MM.1S (cell line): ENCODE measurements around the gene CCL19.

ENCODE experiments used
- DNase-seq: peaks from one replicate; pipeline ENCODE4 v3.0.0-alpha.2; 2015
- H2AFZ ChIP-seq: fragments of 300-600 bp; sonication (generic); 2 replicates; pipeline ENCODE4 v1.6.0; 2016; ENCODE audit warnings: antibody characterized with exemption, low read length
- H3F3A ChIP-seq: fragments of 300-600 bp; sonication (generic); 2 replicates; pipeline ENCODE4 v1.6.1; 2016; ENCODE audit warnings: mild to moderate bottlenecking, antibody characterized with exemption, low read length, moderate library complexity, mixed read lengths; ENCODE audit not compliant: insufficient read depth
- H3K27ac ChIP-seq: fragments of 300-600 bp; sonication (generic); 2 replicates; pipeline ENCODE4 v1.5.1; 2016; ENCODE audit warnings: mild to moderate bottlenecking, low read length
- H3K27me3 ChIP-seq: fragments of 300-600 bp; sonication (generic); replicated peaks from 2 replicates; pipeline ENCODE4 v1.6.0; 2016; ENCODE audit warnings: low read length; ENCODE audit not compliant: insufficient read depth
- H3K36me3 ChIP-seq: fragments of 300-600 bp; sonication (generic); replicated peaks from 2 replicates; pipeline ENCODE4 v1.6.1; 2016; ENCODE audit warnings: mild to moderate bottlenecking, low read length, mixed read lengths; ENCODE audit not compliant: insufficient read depth
- H3K4me1 ChIP-seq: fragments of 300-600 bp; sonication (generic); 2 replicates; pipeline ENCODE4 v1.6.1; 2016; ENCODE audit warnings: low read length, mixed read lengths
- H3K4me2 ChIP-seq: fragments of 300-600 bp; sonication (generic); 2 replicates; pipeline ENCODE4 v1.6.0; 2016; ENCODE audit warnings: low read depth, low read length
- H3K4me3 ChIP-seq: fragments of 300-600 bp; sonication (generic); 2 replicates; pipeline ENCODE4 v1.5.1; 2016; ENCODE audit warnings: low read length, mixed read lengths
- H3K79me2 ChIP-seq: fragments of 300-600 bp; sonication (generic); 2 replicates; pipeline ENCODE4 v1.6.1; 2016; ENCODE audit warnings: mixed run types, low read length, mixed read lengths
- H3K9ac ChIP-seq: fragments of 300-600 bp; sonication (generic); 2 replicates; pipeline ENCODE4 v1.6.1; 2016; ENCODE audit warnings: low read length, mixed read lengths
- H3K9me2 ChIP-seq: fragments of 300-600 bp; sonication (generic); replicated peaks from 2 replicates; pipeline ENCODE4 v1.6.1; 2016; ENCODE audit warnings: mild to moderate bottlenecking, low read length, mixed read lengths; ENCODE audit not compliant: insufficient read depth
- H3K9me3 ChIP-seq: fragments of 300-600 bp; sonication (generic); replicated peaks from 2 replicates; pipeline ENCODE4 v1.6.1; 2016; ENCODE audit warnings: mild to moderate bottlenecking, low read length, mixed read lengths; ENCODE audit not compliant: insufficient read depth
- H4K20me1 ChIP-seq: fragments of 300-600 bp; sonication (generic); 2 replicates; pipeline ENCODE4 v1.6.1; 2016; ENCODE audit warnings: mild to moderate bottlenecking, low read length, moderate library complexity, mixed read lengths; ENCODE audit not compliant: insufficient read depth
- EZH2 ChIP-seq: fragments of 300-600 bp; sonication (generic); optimal IDR thresholded peaks from 2 replicates; pipeline ENCODE3; 2017; ENCODE audit warnings: low read depth, mild to moderate bottlenecking, antibody characterized with exemption, low read length, mixed read lengths
- EZH2phosphoT487 ChIP-seq: fragments of 300-600 bp; sonication (generic); IDR thresholded peaks from 2 replicates; pipeline ENCODE4 v1.6.1; 2018; ENCODE audit warnings: antibody characterized with exemption, low read length
- TF ChIP-seq, protein P1 (sequence below): fragments of 300-600 bp; sonication (generic); IDR thresholded peaks from 2 replicates; pipeline ENCODE4 v1.5.1; 2016; ENCODE audit warnings: antibody characterized with exemption, low read length, mixed read lengths

Gene CCL19

DNA sequence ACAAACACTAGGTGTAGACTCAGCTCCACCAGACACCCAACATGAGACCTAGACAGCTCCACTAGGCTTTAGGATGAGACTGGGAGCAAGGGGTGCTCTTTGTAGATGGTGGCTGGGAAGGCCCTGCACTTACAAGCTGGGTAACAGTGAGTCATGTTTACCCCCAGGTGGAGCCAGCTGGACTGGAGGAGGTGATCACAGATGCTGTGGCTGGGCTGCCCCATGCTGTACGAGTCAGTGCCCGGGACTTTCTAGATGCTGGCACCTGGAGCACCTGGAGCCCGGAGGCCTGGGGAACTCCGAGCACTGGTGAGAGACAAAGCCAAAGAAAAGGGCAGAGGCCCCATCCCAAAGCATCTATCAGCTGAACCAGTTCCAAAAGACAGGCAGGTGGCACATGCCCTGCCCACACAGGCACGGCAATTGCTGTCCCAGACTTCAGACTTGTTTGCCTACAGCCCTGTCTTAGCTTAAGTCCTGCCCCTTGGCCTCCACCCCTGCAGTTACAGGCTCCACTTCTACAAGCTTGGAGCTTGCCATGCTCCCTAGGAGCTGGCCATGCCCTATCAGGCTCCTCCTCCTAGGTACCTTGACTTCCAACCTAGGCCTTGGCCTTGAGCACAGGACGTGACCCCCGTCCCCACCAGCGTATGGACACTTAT, 31.4 kb downstream of the CCL19 start:
- H3K36me3 ChIP-seq = no peaks in the 10 kb centered on the region
- H3K4me2 ChIP-seq = no peak overlapping the region
- no peak overlapping the region for H3K9ac ChIP-seq
- no peak overlapping the region for H3K27ac ChIP-seq
- H4K20me1 ChIP-seq = no peaks in the 10 kb centered on the region
- H3F3A ChIP-seq = peaks cover 4% of the 10 kb centered on the region
- TF ChIP-seq, protein P1, sequence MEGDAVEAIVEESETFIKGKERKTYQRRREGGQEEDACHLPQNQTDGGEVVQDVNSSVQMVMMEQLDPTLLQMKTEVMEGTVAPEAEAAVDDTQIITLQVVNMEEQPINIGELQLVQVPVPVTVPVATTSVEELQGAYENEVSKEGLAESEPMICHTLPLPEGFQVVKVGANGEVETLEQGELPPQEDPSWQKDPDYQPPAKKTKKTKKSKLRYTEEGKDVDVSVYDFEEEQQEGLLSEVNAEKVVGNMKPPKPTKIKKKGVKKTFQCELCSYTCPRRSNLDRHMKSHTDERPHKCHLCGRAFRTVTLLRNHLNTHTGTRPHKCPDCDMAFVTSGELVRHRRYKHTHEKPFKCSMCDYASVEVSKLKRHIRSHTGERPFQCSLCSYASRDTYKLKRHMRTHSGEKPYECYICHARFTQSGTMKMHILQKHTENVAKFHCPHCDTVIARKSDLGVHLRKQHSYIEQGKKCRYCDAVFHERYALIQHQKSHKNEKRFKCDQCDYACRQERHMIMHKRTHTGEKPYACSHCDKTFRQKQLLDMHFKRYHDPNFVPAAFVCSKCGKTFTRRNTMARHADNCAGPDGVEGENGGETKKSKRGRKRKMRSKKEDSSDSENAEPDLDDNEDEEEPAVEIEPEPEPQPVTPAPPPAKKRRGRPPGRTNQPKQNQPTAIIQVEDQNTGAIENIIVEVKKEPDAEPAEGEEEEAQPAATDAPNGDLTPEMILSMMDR = no peak
- TF ChIP-seq EZH2phosphoT487 (no peak), EZH2 (no peak)
- H3K27me3 ChIP-seq = no peaks in the 10 kb centered on the region
- no peaks in the 10 kb centered on the region for H3K79me2 ChIP-seq
- no peak overlapping the region for H2AFZ ChIP-seq
- DNase-seq = peak; percentile 7
- H3K9me3 ChIP-seq = no peaks in the 10 kb centered on the region
- no peak overlapping the region for H3K4me3 ChIP-seq
- H3K9me2 ChIP-seq = no peaks in the 10 kb centered on the region
- H3K4me1 ChIP-seq = peaks cover 4% of the 10 kb centered on the region; the same call in 1 of the 2 replicates

DNA sequence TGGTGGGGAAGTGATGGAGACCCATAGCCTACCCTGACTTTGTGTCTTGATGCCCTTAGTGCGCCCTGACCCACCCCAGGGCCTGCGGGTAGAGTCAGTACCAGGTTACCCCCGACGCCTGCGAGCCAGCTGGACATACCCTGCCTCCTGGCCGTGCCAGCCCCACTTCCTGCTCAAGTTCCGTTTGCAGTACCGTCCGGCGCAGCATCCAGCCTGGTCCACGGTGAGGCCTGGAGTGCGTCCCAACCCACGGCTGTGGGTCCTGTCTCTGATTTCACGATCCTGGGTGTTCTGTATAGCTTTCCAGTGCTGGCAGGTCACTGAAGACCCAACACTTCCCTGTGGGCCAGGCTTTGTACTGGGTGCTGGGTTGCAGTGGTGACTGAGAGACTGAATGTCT, 32.6 kb downstream of the CCL19 start:
- H3F3A ChIP-seq = no peaks in the 10 kb centered on the region
- H3K9me2 ChIP-seq = no peaks in the 10 kb centered on the region
- no peak overlapping the region for H3K9ac ChIP-seq
- H4K20me1 ChIP-seq = no peaks in the 10 kb centered on the region
- H2AFZ ChIP-seq = no peak overlapping the region
- H3K36me3 ChIP-seq = no peaks in the 10 kb centered on the region
- no peak overlapping the region for H3K4me3 ChIP-seq
- H3K4me2 ChIP-seq = no peak overlapping the region
- H3K79me2 ChIP-seq = no peaks in the 10 kb centered on the region
- no peak for DNase-seq
- H3K9me3 ChIP-seq = no peaks in the 10 kb centered on the region
- H3K4me1 ChIP-seq = no peaks in the 10 kb centered on the region
- TF ChIP-seq, protein P1 = no peak
- TF ChIP-seq EZH2 = no peak
- no peak for TF ChIP-seq EZH2phosphoT487
- no peaks in the 10 kb centered on the region for H3K27me3 ChIP-seq
- no peak overlapping the region for H3K27ac ChIP-seq

DNA sequence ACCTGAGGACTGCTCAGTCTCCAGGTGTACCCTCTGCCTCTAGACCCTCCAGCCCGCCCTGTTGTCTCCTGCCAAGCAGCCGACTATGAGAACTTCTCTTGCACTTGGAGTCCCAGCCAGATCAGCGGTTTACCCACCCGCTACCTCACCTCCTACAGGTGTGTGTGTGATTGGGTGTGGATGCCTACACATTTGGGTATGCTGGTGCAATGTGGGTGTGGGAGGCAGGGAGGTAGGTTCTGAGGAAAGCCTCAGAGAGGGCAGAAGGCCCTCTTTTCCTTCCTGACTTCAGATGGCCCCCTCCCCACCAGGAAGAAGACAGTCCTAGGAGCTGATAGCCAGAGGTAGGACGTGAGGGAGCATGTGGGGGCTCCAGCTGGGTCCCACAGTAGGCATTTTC, 34.1 kb downstream of the CCL19 start:
- Histone ChIP-seq H3F3A (no peaks in the 10 kb centered on the region), H3K9me2 (no peaks in the 10 kb centered on the region), H3K4me3 (no peak overlapping the region), H3K4me2 (no peak overlapping the region), H3K4me1 (no peaks in the 10 kb centered on the region), H3K27ac (no peak overlapping the region), H4K20me1 (no peaks in the 10 kb centered on the region), H3K9me3 (no peaks in the 10 kb centered on the region), H3K79me2 (no peaks in the 10 kb centered on the region), H3K9ac (no peak overlapping the region), H3K36me3 (no peaks in the 10 kb centered on the region), H2AFZ (no peak overlapping the region), H3K27me3 (no peaks in the 10 kb centered on the region)
- no peak for DNase-seq
- TF ChIP-seq EZH2 (no peak), EZH2phosphoT487 (no peak)
- TF ChIP-seq, protein P1 = no peak
